ENCODE results near the gene CHST14.

Gene CHST14

GRCh38 chr15:40481341-40482074 lies 10.7 kb downstream of the CHST14 start:
- TF ChIP-seq REST (IDR thresholded peaks at IDR 0.05; ENCODE audit: insufficient read depth in 1 of 2, low read depth in 2 of 2, low read length in 2 of 2) (no peak), SIN3A (IDR thresholded peaks at IDR 0.05; ENCODE audit: borderline replicate concordance, insufficient read depth, low read length) (no peak), TAF1 (IDR thresholded peaks at IDR 0.05; ENCODE audit: borderline replicate concordance, insufficient read depth, low read length) (no peak), POLR2AphosphoS5 (IDR thresholded peaks at IDR 0.05; ENCODE audit: low read depth, low read length) (no peak), FOXP2 (optimal IDR thresholded peaks at IDR 0.05; ENCODE audit: borderline replicate concordance, extremely low read depth, extremely low read length, insufficient read depth) (no peak)

GRCh38 chr15:40483919-40484318 lies 13.1 kb downstream of the CHST14 start:
- no peak for TF ChIP-seq TAF1 (IDR thresholded peaks at IDR 0.05; ENCODE audit: borderline replicate concordance, insufficient read depth, low read length)
- TF ChIP-seq REST (IDR thresholded peaks at IDR 0.05; ENCODE audit: insufficient read depth in 1 of 2, low read depth in 2 of 2, low read length in 2 of 2), result no peak
- TF ChIP-seq POLR2AphosphoS5 (IDR thresholded peaks at IDR 0.05; ENCODE audit: low read depth, low read length), result no peak
- TF ChIP-seq FOXP2 (optimal IDR thresholded peaks at IDR 0.05; ENCODE audit: borderline replicate concordance, extremely low read depth, extremely low read length, insufficient read depth), result no peak
- no peak for TF ChIP-seq SIN3A (IDR thresholded peaks at IDR 0.05; ENCODE audit: borderline replicate concordance, insufficient read depth, low read length)

- TF ChIP-seq REST (IDR thresholded peaks at IDR 0.05; ENCODE audit: insufficient read depth in 1 of 2, low read depth in 2 of 2, low read length in 2 of 2) (no peak), TAF1 (IDR thresholded peaks at IDR 0.05; ENCODE audit: borderline replicate concordance, insufficient read depth, low read length) (no peak), POLR2AphosphoS5 (IDR thresholded peaks at IDR 0.05; ENCODE audit: low read depth, low read length) (no peak), SIN3A (IDR thresholded peaks at IDR 0.05; ENCODE audit: borderline replicate concordance, insufficient read depth, low read length) (no peak), FOXP2 (optimal IDR thresholded peaks at IDR 0.05; ENCODE audit: borderline replicate concordance, extremely low read depth, extremely low read length, insufficient read depth) (no peak)
Measured at GRCh38 chr15:40486066-40486770, 15.4 kb downstream of the CHST14 start.

- TF ChIP-seq POLR2AphosphoS5 (IDR thresholded peaks at IDR 0.05; ENCODE audit: low read depth, low read length) (no peak), REST (IDR thresholded peaks at IDR 0.05; ENCODE audit: insufficient read depth in 1 of 2, low read depth in 2 of 2, low read length in 2 of 2) (no peak), FOXP2 (optimal IDR thresholded peaks at IDR 0.05; ENCODE audit: borderline replicate concordance, extremely low read depth, extremely low read length, insufficient read depth) (no peak), SIN3A (IDR thresholded peaks at IDR 0.05; ENCODE audit: borderline replicate concordance, insufficient read depth, low read length) (no peak), TAF1 (IDR thresholded peaks at IDR 0.05; ENCODE audit: borderline replicate concordance, insufficient read depth, low read length) (no peak)
Measured at GRCh38 chr15:40487816-40488682, 17.3 kb downstream of the CHST14 start.
